Muscle of arm (tissue), 14 donors: ENCODE measurements around the gene PHF3. TPM values are rescaled to one million over a fixed set of nuclear protein-coding genes. Genes with fewer than 3 reads are reported as not detected.

Source experiments
- DNase-seq: peaks from one replicate; pipeline ENCODE4 v3.0.0-alpha.2; 2013
- long read RNA-seq, 11 donors: transcript quantifications; one replicate each; lab custom pipeline, GENCODE V29; 2026
- polyA plus RNA-seq, 12 donors: library from polyadenylated mRNA; unstranded; fragments of 120-200 nt; gene quantifications; one replicate each; pipeline ENCODE4 v1.2.1, GENCODE V29; 2013; ENCODE audit not compliant: insufficient read length in 12 of 12

Gene PHF3, protein sequence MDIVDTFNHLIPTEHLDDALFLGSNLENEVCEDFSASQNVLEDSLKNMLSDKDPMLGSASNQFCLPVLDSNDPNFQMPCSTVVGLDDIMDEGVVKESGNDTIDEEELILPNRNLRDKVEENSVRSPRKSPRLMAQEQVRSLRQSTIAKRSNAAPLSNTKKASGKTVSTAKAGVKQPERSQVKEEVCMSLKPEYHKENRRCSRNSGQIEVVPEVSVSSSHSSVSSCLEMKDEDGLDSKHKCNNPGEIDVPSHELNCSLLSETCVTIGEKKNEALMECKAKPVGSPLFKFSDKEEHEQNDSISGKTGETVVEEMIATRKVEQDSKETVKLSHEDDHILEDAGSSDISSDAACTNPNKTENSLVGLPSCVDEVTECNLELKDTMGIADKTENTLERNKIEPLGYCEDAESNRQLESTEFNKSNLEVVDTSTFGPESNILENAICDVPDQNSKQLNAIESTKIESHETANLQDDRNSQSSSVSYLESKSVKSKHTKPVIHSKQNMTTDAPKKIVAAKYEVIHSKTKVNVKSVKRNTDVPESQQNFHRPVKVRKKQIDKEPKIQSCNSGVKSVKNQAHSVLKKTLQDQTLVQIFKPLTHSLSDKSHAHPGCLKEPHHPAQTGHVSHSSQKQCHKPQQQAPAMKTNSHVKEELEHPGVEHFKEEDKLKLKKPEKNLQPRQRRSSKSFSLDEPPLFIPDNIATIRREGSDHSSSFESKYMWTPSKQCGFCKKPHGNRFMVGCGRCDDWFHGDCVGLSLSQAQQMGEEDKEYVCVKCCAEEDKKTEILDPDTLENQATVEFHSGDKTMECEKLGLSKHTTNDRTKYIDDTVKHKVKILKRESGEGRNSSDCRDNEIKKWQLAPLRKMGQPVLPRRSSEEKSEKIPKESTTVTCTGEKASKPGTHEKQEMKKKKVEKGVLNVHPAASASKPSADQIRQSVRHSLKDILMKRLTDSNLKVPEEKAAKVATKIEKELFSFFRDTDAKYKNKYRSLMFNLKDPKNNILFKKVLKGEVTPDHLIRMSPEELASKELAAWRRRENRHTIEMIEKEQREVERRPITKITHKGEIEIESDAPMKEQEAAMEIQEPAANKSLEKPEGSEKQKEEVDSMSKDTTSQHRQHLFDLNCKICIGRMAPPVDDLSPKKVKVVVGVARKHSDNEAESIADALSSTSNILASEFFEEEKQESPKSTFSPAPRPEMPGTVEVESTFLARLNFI (N-terminal part only)
- polyA plus RNA-seq, result 10 to 100 TPM in 11 of 12 donors, not detected in 1; 34.1 to 51.6 (median 36.9) TPM
- long read RNA-seq, donor 1, partial matches to known transcripts, result 77 of 77 reads
- long read RNA-seq, donor 1, other reads (novel, unspliced or antisense), result 0 of 77 reads
- long read RNA-seq, donor 2, partial matches to known transcripts, result 25 of 25 reads
- long read RNA-seq, donor 2, other reads (novel, unspliced or antisense), result 0 of 25 reads
- long read RNA-seq, donor 3, result 0 reads
- long read RNA-seq, donor 4, result 0 reads
- long read RNA-seq, donor 5, partial matches to known transcripts, result 37 of 38 reads
- long read RNA-seq, donor 5, other reads (novel, unspliced or antisense), result 0 of 38 reads
- long read RNA-seq, donor 6, partial matches to known transcripts, result 11 of 11 reads
- long read RNA-seq, donor 6, other reads (novel, unspliced or antisense), result 0 of 11 reads
- long read RNA-seq, donor 7, partial matches to known transcripts, result 9 of 9 reads
- long read RNA-seq, donor 7, other reads (novel, unspliced or antisense), result 0 of 9 reads
- long read RNA-seq, donor 8, full-length matches to known transcripts, result 1 of 1 reads
- long read RNA-seq, donor 8, partial matches to known transcripts, result 0 of 1 reads
- long read RNA-seq, donor 8, other reads (novel, unspliced or antisense), result 0 of 1 reads
- long read RNA-seq, donor 9, partial matches to known transcripts, result 0 of 1 reads
- long read RNA-seq, donor 9, other reads (novel, unspliced or antisense), result 0 of 1 reads
- long read RNA-seq, donor 10, result 0 reads
- long read RNA-seq, donor 11, partial matches to known transcripts, result 35 of 35 reads
- long read RNA-seq, donor 11, other reads (novel, unspliced or antisense), result 0 of 35 reads

DNA sequence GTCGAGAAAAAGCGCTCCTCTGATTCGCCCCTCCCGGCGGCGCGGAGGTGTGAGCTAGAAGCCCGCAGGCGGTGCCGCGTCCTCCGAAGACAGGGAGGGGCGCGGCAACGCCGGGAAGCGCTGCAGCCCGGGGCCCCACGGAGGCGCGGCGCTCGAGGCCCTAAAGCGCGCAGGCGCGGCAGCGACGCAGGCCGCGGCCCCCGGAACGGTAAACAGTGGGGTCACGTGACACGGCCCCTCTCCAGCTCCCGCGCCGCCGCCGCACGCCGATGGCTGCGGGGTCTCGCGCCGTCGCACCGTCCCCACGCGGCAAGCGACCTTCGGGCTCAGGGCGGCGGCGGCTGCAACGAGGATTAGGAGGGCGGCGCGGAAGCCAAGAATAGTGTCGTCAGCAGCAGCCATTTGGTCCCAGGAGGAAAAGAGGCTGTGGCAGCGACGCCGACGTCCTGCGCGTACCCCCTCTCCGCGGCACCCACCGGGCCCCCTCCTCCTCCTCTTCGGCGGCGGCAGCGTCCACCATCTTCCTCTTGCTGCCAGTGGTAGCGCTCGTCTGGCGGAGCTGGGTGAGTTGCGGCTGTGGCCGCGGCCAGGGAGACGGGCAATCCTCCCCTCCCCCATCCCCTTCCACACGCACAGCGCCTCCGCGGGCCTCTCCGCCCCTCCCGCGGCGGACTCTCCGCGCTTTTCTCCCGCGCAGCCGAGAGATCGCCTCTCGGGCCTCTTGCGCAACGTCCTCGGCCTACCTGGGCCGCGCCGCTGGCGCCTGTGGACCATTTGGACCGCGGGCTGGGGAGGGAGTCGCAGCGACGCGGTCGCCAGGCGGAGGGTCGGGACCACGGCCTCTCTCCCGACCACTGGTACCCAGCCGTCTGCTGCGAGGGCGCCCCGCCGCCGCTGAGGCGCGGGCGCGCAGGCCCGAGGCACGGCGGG is at the start of gene PHF3:
Gene PHF3 (plus strand): TSS at position 215 of the 930 bp plus-strand sequence. CDS start 10,750 bp downstream, outside the sequence.
- DNase-seq, result peak; percentile 94

DNA sequence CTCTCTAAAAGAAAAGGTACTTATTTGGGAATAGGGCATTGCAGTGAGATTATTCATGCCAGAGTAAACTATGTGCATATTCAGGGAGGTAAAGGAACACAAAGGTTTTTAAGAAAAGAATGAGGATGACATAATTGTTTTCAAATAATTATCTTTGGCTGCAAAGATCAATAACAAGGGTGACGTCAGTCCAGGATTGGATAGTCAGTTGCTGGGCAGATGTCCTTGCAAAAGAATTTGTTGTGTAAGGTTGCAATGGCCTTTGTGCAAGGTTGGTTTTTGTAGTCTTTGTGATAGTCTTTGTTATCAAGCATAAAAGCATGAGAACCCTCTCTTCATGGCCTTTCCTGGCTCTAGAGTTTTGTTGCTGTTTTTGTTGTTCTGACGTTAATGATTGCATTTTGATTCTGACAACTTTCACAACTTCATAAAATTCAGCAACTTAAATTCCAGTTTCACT is 45.6 kb upstream of the PHF3 start:
- no peak for DNase-seq

DNA sequence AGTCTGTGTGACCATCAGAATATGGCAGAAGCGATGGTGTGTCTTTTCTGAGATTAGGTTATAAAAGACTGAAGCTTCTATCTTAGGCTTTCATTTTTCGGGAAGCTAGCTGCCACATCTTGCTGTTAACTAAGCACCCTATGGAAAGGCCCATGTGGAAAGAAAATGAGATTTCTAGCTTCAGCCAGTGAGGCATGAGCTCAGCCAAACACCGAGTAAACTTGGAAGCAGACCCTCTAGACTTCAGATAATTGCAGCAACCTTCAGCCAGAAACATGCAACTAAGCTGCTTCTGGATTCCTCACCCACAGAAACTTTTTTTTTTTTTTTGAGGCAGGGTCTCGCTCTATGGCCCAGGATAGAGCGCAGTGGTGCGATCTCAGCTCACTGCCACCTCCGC is 42.7 kb upstream of the PHF3 start:
- no peak for DNase-seq

DNA sequence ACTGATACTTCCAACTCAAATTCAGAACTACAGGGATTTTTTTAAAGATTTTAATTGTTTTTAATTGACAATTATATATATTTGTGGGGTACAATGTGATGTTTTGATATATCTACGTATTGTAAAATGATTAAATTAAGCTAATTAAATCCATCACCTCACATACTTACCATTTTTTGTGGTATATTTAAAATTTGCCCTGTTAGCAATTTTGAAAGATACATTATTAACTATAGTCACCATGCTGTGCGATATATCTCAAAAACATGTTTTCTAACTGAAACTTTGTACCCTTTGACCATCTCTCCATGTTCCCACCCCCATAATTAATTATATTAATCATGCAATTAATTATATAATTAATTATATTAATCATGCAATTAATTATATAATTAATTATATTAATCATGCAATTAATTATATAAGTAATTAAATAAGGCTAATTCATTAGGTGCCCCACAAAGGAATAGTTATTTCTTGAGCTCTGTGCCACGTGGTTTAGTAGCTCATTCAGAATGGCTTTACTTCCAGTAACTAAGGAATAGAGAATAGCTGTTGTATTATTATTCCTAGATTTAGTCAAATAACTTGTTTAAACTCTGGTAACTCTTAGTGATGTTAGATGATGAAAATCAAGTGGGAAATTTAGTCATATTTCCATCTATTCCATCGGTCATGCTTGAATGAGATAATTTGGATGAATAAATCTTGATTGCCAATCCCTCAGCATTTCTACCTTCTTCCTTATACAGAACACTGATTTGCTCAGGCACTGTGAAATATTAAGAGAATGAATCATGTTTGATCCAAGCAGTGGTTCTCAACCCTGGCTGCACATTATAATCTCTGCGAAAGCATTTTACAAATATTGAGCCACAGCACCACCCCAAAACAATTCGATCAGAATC is 38.2 kb upstream of the PHF3 start:
- no peak for DNase-seq

DNA sequence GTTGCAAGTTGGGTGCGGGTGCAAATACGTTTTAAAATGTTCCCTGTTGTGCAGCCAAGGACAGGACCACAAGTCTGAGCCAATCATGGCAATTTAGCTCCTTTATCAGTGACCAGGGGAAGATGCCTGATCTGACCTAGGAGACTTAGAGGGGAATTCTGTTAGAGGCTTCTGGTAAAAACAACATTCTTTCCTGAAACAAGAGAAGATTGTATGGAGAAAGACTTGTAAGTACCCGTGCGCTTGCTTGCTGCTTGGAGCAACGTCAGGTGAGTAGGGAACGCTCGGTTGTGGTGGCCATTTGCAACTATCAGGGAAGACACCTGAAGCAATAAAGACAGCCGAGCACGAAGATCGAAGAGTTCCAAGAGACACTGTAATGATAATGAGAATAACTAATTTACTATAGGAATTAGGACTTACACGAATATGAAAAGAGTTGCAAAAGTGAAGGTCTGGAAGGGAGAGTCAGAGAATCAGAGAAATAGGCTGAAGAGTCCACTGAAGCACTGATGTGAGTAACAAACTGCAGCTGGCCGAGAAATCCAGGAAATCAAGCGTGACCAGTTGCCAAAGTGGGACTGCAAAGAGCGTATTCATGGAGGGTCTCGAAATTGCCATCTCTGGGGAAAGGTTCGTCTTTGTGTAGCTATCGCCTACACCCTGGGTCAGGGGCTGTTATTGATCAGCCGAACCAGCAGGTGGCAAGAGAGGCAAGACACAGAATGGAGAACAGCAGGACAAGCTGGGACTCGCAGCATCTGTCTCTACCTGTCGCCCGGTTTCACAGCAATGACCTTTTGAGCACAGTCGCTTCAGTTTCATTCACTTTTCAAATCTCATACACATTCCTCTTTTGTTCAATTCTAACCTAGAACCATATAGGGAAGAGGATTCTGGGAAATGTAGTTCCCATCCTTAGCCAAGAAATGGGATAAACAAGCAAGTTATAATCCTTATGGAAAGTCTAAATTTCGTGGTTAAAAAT is 37.3 kb upstream of the PHF3 start:
- peak; percentile 69 for DNase-seq

DNA sequence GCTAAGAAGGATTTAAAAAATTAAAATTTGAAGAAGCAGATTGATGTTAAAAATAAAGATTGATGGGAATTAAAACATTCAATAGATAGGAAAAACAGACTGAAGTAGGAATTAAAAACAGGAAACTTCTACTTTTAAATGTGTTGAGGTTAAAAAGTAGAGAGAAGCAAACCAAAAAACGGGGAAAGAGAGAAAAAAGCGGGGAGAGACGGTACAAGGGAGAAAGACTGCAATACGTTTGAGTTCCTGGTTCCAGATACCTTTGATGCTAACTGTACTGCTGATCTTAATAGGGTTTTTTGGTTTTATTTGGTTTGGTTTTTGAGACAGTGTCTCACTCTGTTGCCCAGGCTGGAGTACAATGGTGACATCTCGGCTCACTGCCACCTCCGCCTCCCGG is 36.4 kb upstream of the PHF3 start:
- DNase-seq, result no peak

DNA sequence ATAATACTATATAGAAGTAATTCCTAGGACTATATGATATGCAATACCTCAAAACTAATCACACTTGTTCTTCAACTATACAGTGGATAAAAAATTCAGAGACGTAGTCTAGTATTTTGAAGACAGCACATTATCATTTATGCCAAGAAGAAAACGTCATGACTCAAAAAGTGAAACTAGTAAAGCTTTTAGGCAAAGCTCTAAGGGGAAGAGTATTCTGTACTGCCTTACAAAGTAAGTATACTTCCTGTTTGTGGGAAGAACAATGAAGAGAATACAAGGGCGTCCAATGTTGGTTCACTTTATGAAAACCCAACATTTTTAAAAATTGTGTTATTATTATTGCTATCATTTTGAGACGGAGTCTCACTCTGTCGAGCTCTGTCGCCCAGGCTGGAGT is 35.5 kb upstream of the PHF3 start:
- no peak for DNase-seq

DNA sequence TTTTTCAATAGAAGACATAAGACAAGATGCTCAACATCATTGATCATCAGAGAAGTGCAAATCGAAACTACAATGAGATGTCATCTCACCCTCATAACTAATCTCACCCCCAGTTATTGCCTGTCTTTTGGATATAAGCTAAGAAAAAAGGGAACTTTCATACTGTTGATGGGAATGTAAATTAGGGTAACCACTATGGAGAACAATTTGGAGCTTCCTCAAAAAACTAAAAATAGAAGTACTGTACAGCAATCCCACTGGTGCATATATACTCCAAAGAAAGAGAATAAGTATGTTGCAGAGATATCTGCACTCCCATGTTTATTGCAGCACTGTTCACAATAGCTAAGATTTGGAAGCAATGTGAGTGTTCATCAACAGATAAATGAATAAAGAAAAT is 26.4 kb upstream of the PHF3 start:
- DNase-seq, result no peak

DNA sequence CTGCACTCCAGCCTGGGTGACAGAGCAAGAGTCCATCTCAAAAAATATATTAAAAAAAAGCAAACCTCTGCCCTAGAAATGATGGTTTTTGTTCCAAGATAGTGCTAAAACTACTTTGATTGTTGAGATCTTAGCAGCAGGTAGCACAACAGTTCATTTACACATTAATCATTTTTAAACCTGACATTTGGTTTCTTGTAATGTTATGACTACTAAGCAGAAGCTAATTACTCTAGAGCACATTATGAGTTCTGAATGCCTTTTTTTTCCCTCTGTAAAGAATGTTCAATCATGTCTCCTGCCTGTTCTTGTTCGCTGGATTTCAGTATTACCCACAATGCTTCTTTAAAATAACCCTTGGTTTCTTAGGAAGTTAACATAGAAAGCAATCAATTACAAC is 24.7 kb upstream of the PHF3 start:
- DNase-seq, result no peak

DNA sequence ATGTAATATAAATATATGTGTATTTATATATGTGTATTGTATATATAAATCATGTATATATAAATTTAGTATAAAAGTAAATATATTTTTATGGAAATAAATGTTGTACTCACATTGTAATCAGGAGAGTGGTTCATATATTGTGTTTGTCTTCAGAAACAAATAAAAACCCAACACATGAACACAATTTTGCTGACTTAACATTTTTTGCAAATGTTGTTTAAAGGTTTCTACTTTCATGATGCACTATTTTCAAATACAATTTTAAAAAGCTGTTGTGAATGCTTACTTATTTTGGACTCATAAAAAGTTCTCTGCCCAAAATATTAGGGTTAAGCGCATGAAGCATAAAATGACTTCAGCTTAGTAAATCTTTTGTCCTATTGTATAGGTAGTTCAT is 24.0 kb upstream of the PHF3 start:
- DNase-seq, result no peak

DNA sequence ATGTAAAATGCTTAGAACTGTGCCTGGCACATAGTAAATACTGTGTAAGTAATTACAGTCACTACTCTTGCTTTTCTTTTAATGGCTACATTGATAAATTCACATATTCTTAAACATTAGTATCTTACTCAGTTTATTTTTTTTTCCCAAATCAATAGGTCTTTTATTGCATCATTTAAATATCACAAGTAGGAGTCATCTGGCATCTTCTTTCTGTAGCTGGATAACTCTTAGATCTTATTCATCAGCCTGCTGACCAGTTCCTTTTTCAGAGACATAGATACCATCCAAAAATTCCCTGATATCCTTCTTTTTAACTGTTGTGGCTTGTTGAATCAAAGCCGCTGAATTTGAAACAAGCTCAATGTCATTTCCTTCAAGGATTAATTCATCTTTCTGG is 20.0 kb upstream of the PHF3 start:
- DNase-seq, result no peak

DNA sequence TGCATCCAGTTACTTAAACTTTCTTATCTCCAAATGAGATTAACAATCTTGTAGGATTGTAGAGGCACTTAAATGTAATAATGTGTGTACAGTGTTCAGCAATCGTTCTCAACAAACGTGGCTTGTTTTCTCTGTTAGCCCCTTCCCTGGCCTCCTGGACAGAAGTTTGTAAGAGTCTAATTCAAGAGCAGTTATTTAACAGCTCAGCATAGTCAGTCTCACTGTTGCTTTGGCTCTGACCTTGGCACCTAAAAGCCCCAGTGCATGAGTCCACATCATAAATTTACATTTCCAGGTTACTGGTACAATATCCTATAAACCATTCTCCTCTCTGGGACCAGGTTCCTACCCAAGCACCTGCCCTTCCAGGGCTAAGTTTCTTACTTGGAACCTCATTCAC is 11.5 kb upstream of the PHF3 start:
- no peak for DNase-seq

DNA sequence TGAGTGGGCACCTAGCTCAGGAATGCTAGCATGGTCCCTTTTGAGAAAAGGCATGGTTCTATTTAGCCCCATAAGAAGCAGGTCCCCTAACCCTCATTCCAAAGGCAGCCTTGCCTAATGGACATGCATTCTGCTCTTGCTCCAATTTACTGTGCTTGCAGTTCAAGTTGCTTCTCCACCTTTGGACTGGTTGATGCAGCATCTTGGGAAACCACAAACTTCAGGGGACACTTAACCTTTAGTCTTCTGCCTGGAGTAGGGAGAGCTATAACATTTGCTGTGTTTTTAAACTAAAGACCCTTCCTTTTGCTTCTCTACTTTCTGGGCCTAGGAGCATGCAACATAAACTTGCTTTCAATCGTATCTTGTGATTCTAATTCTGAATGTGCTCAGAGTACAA is 5.1 kb upstream of the PHF3 start:
- DNase-seq, result no peak

DNA sequence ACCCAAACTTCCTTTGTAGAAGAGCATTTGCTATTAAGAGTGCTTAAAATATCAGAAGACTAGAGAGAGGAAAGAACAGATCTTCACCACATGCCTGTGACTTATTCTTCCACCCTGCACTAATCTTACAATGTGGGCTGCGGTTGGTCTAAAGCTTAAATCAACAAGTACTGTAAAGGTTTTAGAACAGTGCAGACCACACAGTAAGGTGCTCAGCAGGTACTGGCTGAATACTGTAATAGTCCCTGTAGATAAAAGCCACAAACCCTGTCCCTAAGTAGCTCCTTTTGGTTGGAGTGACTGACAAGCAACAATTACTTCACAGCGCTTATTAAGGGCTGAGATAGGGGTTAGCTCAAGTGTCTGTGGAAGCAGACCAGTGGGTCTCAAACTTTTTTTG is 972 bp upstream of the PHF3 start:
- DNase-seq, result no peak

DNA sequence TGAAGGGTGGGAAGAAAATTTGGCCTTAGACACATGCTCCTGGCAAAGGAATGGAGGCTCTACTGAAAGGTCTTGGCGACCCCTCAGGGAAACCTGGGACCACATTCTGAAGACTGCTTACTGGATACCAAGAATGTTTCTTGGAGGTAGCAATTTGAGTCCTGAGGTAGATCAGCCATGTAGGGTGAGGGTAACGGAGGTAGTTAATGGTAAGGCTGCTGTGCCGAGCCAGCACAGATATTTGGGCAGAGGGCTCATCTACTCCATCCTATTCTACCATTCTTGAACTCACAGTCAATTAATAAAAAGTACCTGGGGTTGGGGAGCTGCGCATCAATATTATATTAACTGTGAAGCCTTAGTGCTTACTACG is 401 bp upstream of the PHF3 start:
- DNase-seq, result no peak

DNA sequence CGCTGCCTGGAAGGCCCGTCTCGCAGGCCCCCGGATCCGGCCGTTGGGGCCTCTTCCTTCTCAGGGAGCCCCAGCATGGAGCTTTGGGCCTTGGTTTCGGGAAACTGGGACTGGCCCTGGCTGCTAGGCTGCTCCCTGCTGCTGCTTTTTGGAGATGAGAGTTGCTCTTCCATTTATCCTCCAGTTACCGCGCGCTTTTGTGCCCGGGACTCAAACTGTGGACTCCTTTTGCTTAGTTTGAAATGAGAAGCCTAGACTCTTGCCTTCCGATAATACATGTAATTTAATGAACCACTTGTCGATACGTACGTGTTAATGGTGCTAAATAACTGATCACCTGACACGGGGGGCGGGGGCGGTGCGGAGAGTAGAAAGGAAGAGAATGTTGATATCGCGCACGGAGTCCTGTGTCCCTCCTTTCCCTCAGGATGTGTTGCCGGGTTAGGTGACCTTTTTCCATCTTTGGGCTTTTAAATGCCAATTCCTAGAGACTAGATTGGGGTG is 968 bp downstream of the PHF3 start:
- DNase-seq, result peak; percentile 48
